ENCODE data around the gene TBC1D4.

The TBC1D4 gene

DNA sequence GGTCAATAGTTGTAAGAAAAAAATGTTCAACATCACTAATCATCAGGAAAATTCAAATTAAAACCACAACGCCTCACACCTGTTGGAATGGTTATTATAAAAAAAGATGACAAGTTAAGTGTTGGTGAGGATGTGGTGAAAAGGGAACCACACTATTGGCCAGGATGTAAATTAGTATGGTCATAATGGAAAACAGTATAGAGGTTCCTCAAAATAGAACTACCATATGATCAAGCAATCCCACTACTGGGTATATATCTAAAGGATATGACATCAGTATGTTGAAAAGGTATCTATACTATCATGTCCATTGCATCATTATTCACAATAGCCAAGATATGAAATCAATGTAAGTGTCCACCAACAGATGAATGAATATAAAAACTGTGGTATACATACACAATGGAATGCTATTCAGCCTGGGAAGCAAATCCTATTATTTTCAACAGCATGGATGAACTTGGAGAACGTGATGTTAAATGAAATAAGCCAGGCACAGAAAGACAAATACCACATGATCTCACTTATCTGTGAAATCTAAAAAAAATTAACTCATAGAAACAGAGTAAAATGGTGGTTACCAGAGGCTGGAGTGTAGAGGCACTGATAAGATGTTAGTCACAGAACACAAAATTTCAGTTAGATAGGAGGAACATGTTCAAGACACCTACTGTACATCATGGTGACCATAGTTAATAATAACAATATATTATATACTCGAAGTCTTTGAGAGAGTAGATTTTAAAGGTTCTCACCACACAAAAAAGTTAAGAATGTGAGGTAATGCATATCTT, 56.6 kb downstream of the TBC1D4 start:
- in situ Hi-C loops (cut with HindIII; ENCODE audit: low sequenced_read_pairs) = no loop called here
- DNase-seq (ENCODE audit: low read depth, low spot score) = no peak
- TF ChIP-seq, protein P1, sequence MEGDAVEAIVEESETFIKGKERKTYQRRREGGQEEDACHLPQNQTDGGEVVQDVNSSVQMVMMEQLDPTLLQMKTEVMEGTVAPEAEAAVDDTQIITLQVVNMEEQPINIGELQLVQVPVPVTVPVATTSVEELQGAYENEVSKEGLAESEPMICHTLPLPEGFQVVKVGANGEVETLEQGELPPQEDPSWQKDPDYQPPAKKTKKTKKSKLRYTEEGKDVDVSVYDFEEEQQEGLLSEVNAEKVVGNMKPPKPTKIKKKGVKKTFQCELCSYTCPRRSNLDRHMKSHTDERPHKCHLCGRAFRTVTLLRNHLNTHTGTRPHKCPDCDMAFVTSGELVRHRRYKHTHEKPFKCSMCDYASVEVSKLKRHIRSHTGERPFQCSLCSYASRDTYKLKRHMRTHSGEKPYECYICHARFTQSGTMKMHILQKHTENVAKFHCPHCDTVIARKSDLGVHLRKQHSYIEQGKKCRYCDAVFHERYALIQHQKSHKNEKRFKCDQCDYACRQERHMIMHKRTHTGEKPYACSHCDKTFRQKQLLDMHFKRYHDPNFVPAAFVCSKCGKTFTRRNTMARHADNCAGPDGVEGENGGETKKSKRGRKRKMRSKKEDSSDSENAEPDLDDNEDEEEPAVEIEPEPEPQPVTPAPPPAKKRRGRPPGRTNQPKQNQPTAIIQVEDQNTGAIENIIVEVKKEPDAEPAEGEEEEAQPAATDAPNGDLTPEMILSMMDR (IDR thresholded peaks at IDR 0.05; ENCODE audit: low read depth, low read length) = no peak
- no peak overlapping the region for H3K4me3 ChIP-seq (ENCODE audit: low read depth, low read length)

DNA sequence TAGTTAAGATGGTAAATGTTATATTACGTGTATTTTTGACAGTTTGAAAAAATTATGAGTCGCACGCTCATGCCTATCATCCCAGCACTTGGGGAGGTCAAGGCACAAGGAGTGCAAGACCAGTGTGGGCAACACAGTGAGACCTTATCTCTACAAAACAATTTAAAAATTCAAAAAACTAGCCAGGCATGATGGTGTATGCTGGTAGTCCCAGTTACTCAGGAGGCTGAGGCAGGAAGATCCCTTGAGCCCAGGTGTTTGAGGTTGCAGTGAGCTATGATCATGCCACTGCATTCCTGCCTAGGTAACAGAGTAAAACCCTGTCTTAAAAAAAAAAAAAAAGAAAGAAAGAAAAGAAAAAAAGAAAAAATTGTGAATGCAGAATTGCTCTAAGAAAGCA, 58.0 kb downstream of the TBC1D4 start:
- in situ Hi-C loops (cut with HindIII; ENCODE audit: low sequenced_read_pairs) = no loop called here
- H3K4me3 ChIP-seq (ENCODE audit: low read depth, low read length) = no peak overlapping the region
- no peak for DNase-seq (ENCODE audit: low read depth, low spot score)
- TF ChIP-seq, protein P1 (IDR thresholded peaks at IDR 0.05; ENCODE audit: low read depth, low read length) = no peak

DNA sequence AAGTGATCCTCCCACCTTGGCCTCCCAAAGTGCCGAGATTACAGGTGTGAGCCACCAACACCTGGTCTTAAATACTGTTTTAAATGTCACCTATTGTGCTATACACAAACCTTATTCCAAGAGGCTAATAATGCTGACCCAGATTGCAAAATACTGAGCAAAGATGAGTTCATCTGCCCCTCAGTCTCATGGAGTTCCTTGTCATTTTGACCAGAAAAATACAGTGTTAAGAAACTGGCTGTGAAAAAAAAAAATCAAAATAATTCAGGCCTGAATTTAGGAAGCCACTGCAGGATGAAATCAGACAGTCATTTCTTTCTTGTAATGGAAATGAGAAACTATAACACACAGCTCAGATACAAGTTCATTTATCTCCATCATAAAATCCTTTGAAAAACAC, 59.9 kb downstream of the TBC1D4 start:
- no peak overlapping the region for H3K4me3 ChIP-seq (ENCODE audit: low read depth, low read length)
- DNase-seq (ENCODE audit: low read depth, low spot score) = no peak
- TF ChIP-seq, protein P1 (IDR thresholded peaks at IDR 0.05; ENCODE audit: low read depth, low read length) = no peak
- in situ Hi-C loops (cut with HindIII; ENCODE audit: low sequenced_read_pairs) = no loop called here

DNA sequence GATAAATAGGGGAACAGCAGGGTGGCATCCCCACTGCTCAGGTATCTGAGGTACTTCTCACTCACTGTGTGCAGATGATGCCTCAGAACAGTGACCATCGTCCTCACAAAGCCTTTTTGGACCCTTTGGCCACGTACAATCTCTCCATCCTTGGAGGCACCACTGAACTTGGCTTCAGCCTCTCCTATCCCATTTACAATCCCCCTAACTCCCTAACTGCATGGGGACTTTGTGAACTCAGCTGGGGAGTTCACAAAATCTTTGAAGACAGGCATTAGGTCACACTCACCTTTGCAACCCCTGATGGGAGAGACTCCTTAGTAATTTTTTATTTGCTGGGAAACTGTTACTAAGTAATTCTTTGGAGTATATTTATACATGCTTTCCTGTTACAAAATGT, 60.8 kb downstream of the TBC1D4 start:
- no peak overlapping the region for H3K4me3 ChIP-seq (ENCODE audit: low read depth, low read length)
- TF ChIP-seq, protein P1 (IDR thresholded peaks at IDR 0.05; ENCODE audit: low read depth, low read length) = no peak
- DNase-seq (ENCODE audit: low read depth, low spot score) = no peak
- in situ Hi-C loops (cut with HindIII; ENCODE audit: low sequenced_read_pairs) = no loop called here

DNA sequence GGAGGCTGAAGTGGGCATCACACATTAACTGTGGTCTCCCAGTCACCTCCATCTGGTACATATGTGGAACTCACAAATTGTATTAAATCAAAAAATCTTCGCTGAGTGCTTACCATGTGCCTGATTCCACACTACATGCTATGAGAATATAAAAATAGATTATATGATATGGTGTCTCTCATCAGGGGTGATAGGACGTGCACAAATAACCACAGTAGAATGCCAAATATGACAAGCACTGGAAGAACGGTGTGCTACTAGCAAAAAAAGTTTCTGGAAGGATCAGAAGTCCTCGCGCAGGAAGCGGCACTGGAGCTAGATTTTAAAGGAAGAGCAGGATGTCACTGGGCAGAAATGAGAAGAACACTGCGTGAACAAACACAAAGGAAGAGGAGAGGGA, 62.3 kb downstream of the TBC1D4 start:
- TF ChIP-seq, protein P1 (IDR thresholded peaks at IDR 0.05; ENCODE audit: low read depth, low read length) = no peak
- in situ Hi-C loops (cut with HindIII; ENCODE audit: low sequenced_read_pairs) = no loop called here
- H3K4me3 ChIP-seq (ENCODE audit: low read depth, low read length) = no peak overlapping the region
- no peak for DNase-seq (ENCODE audit: low read depth, low spot score)

DNA sequence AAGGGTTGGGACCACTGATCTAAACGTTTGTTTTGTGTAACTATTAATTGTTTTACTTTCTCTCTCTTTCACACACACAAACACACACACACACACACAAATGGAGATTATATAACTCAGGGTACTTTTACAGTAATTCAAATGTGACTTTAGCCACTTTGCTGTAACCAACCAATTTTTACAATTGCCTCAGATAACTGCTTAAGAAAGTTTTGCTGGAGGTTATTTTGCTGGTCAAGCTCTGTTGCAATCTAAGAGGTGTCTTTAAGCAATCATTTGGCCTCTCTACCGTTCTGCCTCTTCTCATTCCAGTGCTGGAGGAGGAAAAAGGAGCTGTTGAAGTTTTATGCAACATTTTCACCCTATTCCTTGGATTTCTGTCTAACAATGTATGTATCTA, 63.0 kb downstream of the TBC1D4 start:
- TF ChIP-seq, protein P1 (IDR thresholded peaks at IDR 0.05; ENCODE audit: low read depth, low read length) = no peak
- H3K4me3 ChIP-seq (ENCODE audit: low read depth, low read length) = no peak overlapping the region
- in situ Hi-C loops (cut with HindIII; ENCODE audit: low sequenced_read_pairs) = no loop called here
- DNase-seq (ENCODE audit: low read depth, low spot score) = no peak

Data from astrocyte of the spinal cord (primary cell).